Fibroblast of peridontal ligament (primary cell): ENCODE data around the gene NTM.

Source experiments
- DNase-seq: peaks from one replicate; pipeline ENCODE4 v3.0.0-alpha.2; 2010; ENCODE audit errors: extremely low read depth

The NTM gene

GRCh38 chr11:131373095-131373725 is 2.8 kb downstream of the NTM start:
- no peak for DNase-seq

GRCh38 chr11:131373756-131374155 is 3.3 kb downstream of the NTM start:
- DNase-seq, result no peak

GRCh38 chr11:131375421-131375820 is 5.0 kb downstream of the NTM start:
- DNase-seq, result no peak

- DNase-seq, result no peak
These were observed 5.5 kb downstream of the NTM start for GRCh38 chr11:131375915-131376314.

- DNase-seq, result no peak
These were observed 8.5 kb downstream of the NTM start for GRCh38 chr11:131378931-131379330.

GRCh38 chr11:131385763-131386390 is 15.5 kb downstream of the NTM start:
- no peak for DNase-seq

- DNase-seq, result no peak
These were observed 16.0 kb downstream of the NTM start for GRCh38 chr11:131386408-131386807.

- DNase-seq, result no peak
These were observed 17.6 kb downstream of the NTM start for GRCh38 chr11:131388030-131388429.

GRCh38 chr11:131389582-131389981 is 19.2 kb downstream of the NTM start:
- no peak for DNase-seq

- DNase-seq, result no peak
These were observed 20.8 kb downstream of the NTM start for GRCh38 chr11:131391176-131391575.

GRCh38 chr11:131392528-131393255 is 22.3 kb downstream of the NTM start:
- DNase-seq, result no peak

- DNase-seq, result no peak
These were observed 23.3 kb downstream of the NTM start for GRCh38 chr11:131393691-131394090.

- DNase-seq, result no peak
These were observed 27.3 kb downstream of the NTM start for GRCh38 chr11:131397675-131398074.

GRCh38 chr11:131402040-131402439 is 31.6 kb downstream of the NTM start:
- DNase-seq, result no peak

GRCh38 chr11:131404010-131404409 is 33.6 kb downstream of the NTM start:
- DNase-seq, result no peak

- DNase-seq, result peak; percentile 2
These were observed 37.7 kb downstream of the NTM start for GRCh38 chr11:131408025-131408640.

GRCh38 chr11:131409345-131409744 is 38.9 kb downstream of the NTM start:
- no peak for DNase-seq

GRCh38 chr11:131411636-131412035 is 41.2 kb downstream of the NTM start:
- DNase-seq, result no peak

GRCh38 chr11:131412061-131412460 is 41.6 kb downstream of the NTM start:
- no peak for DNase-seq

- no peak for DNase-seq
These were observed 42.8 kb downstream of the NTM start for GRCh38 chr11:131413217-131413616.

- DNase-seq, result no peak
These were observed 47.8 kb downstream of the NTM start for GRCh38 chr11:131418189-131418588.

- DNase-seq, result no peak
These were observed 50.8 kb downstream of the NTM start for GRCh38 chr11:131421066-131421855.
